Fibroblast of pulmonary artery (primary cell): ENCODE measurements around the gene HOXB2.

Experiments
- DNase-seq: peaks from one replicate; pipeline ENCODE4 v3.0.0-alpha.2; 2010; ENCODE audit warnings: low read depth
- H3K4me3 ChIP-seq: replicated peaks from 2 replicates; pipeline ENCODE4 v1.5.1; 2011; ENCODE audit warnings: low read depth, mild to moderate bottlenecking, control low read depth, low read length, moderate library complexity
- CTCF ChIP-seq: IDR thresholded peaks from 2 replicates; pipeline ENCODE4 v1.5.1; 2011; ENCODE audit warnings: mild to moderate bottlenecking, control low read depth, low read length, inconsistent platforms; ENCODE audit errors: missing control alignments

HOXB2 gene

GRCh38 chr17:48551214-48551555, 6.3 kb upstream of the HOXB2 start:
- no peak for TF ChIP-seq CTCF
- no peak for DNase-seq
- H3K4me3 ChIP-seq = no peak overlapping the region

GRCh38 chr17:48550502-48551213, 5.7 kb upstream of the HOXB2 start:
- no peak overlapping the region for H3K4me3 ChIP-seq
- TF ChIP-seq CTCF = no peak
- DNase-seq = no peak

GRCh38 chr17:48549914-48550501, 5.1 kb upstream of the HOXB2 start:
- TF ChIP-seq CTCF = no peak
- no peak overlapping the region for H3K4me3 ChIP-seq
- DNase-seq = no peak

GRCh38 chr17:48549281-48549630, 4.3 kb upstream of the HOXB2 start:
- TF ChIP-seq CTCF = no peak
- DNase-seq = no peak
- no peak overlapping the region for H3K4me3 ChIP-seq

GRCh38 chr17:48548523-48549280, 3.8 kb upstream of the HOXB2 start:
- no peak for TF ChIP-seq CTCF
- no peak overlapping the region for H3K4me3 ChIP-seq
- DNase-seq = no peak

GRCh38 chr17:48547808-48548522, 3.1 kb upstream of the HOXB2 start:
- DNase-seq = peak; percentile 77
- H3K4me3 ChIP-seq = peak overlapping the region; percentile 23
- TF ChIP-seq CTCF = no peak
